CD14-positive monocyte (primary cell): ENCODE measurements around the gene CAPN3. TPM values are rescaled to one million over a fixed set of nuclear protein-coding genes. Genes with fewer than 3 reads are reported as not detected.
"Not testable (repeated sequence)": the region's sequence is repeated elsewhere in the genome, so short reads cannot be mapped to it uniquely, and the experiment has no call there.

ENCODE experiments used
- DNase-seq, 3 donors: peaks; one replicate each; pipeline ENCODE4 v3.0.0-alpha.2; 2011 to 2022
- H2AFZ ChIP-seq: 2 replicates; pipeline ENCODE4 v1.6.0; 2012; ENCODE audit warnings: mild to moderate bottlenecking, low read depth, low read length, inconsistent platforms; ENCODE audit not compliant: insufficient read depth, poor library complexity, severe bottlenecking
- H3K27ac ChIP-seq, 2 donors: 1 replicate in 1 of 2; 2 replicates in 1 of 2; pipeline ENCODE4 v1.5.1; 2012 to 2013; ENCODE audit warnings: low read length in 2 of 2, control low read depth in 1 of 2, inconsistent platforms in 1 of 2, low read depth in 1 of 2, mild to moderate bottlenecking in 1 of 2
- H3K27me3 ChIP-seq, 2 donors: one replicate each; pipeline versions ENCODE4 v1.6.0 to v1.6.1; 2011 to 2013; ENCODE audit warnings: low read length in 2 of 2; ENCODE audit not compliant: control insufficient read depth in 2 of 2, insufficient read depth in 2 of 2
- H3K36me3 ChIP-seq, 2 donors: replicated peaks in 1 of 2; 1 replicate in 1 of 2; 2 replicates in 1 of 2; pipeline versions ENCODE4 v1.5.1 to v1.6.1; 2012 to 2013; ENCODE audit warnings: low read length in 2 of 2, control low read depth in 1 of 2, inconsistent platforms in 1 of 2, mild to moderate bottlenecking in 1 of 2; ENCODE audit not compliant: insufficient read depth in 2 of 2, control insufficient read depth in 1 of 2
- H3K4me1 ChIP-seq, 2 donors: 1 replicate in 1 of 2; 2 replicates in 1 of 2; pipeline versions ENCODE4 v1.5.1 to v1.6.1; 2012 to 2013; ENCODE audit warnings: low read length in 2 of 2, control low read depth in 1 of 2, inconsistent platforms in 1 of 2, mild to moderate bottlenecking in 1 of 2, moderate library complexity in 1 of 2; ENCODE audit not compliant: insufficient read depth in 2 of 2, control insufficient read depth in 1 of 2
- H3K4me2 ChIP-seq: replicated peaks from 2 replicates; pipeline ENCODE3; 2012; ENCODE audit warnings: low read length, moderate library complexity, mild to moderate bottlenecking; ENCODE audit not compliant: poor library complexity, severe bottlenecking; ENCODE audit errors: extremely low read depth
- H3K4me3 ChIP-seq, 3 experiments: fragments of 200-600 bp in 1 of 3; sonication (generic) in 1 of 3; replicated peaks in 1 of 3; 1 replicate in 2 of 3; 2 replicates in 1 of 3; pipeline ENCODE4 v1.5.1; 2011 to 2013; ENCODE audit warnings: low read length in 3 of 3, mild to moderate bottlenecking in 3 of 3, control low read depth in 2 of 3, low read depth in 2 of 3, inconsistent platforms in 1 of 3, moderate library complexity in 1 of 3
- H3K79me2 ChIP-seq: 2 replicates; pipeline ENCODE4 v1.6.0; 2012; ENCODE audit warnings: mild to moderate bottlenecking, control low read depth, inconsistent platforms, low read length, moderate library complexity; ENCODE audit not compliant: insufficient read depth
- H3K9ac ChIP-seq: 2 replicates; pipeline ENCODE4 v1.6.0; 2017; ENCODE audit warnings: low read length, mild to moderate bottlenecking; ENCODE audit not compliant: insufficient read depth, poor library complexity, severe bottlenecking
- H3K9me3 ChIP-seq, 2 donors: replicated peaks in 1 of 2; 1 replicate in 1 of 2; 2 replicates in 1 of 2; pipeline versions ENCODE4 v1.5.1 to v1.6.1; 2012 to 2013; ENCODE audit warnings: low read length in 2 of 2, control low read depth in 1 of 2; ENCODE audit not compliant: control insufficient read depth in 1 of 2, insufficient read depth in 1 of 2
- H4K20me1 ChIP-seq: 2 replicates; pipeline ENCODE4 v1.6.0; 2012; ENCODE audit warnings: mild to moderate bottlenecking, low read length, control low read depth, moderate library complexity; ENCODE audit not compliant: insufficient read depth
- H3K27ac Mint-ChIP-seq, 7 donors: one replicate each; pipeline ENCODE4 v1.8.0; 2020; ENCODE audit warnings: mild to moderate bottlenecking in 7 of 7, mixed read lengths in 7 of 7, moderate library complexity in 6 of 7, inconsistent platforms in 2 of 7
- H3K27me3 Mint-ChIP-seq, 3 donors: one replicate each; pipeline ENCODE4 v1.8.0; 2021 to 2022; ENCODE audit warnings: low read depth in 3 of 3, mild to moderate bottlenecking in 3 of 3, mixed read lengths in 3 of 3, moderate library complexity in 3 of 3, inconsistent platforms in 1 of 3
- H3K36me3 Mint-ChIP-seq, 2 donors: one replicate each; pipeline ENCODE4 v1.8.0; 2020; ENCODE audit warnings: mixed read lengths in 2 of 2, inconsistent platforms in 1 of 2, mild to moderate bottlenecking in 1 of 2
- H3K4me1 Mint-ChIP-seq: one replicate; pipeline ENCODE4 v1.8.0; 2020; ENCODE audit warnings: mild to moderate bottlenecking, mixed read lengths
- H3K4me3 Mint-ChIP-seq, 2 donors: one replicate each; pipeline ENCODE4 v1.8.0; 2020; ENCODE audit warnings: mild to moderate bottlenecking in 2 of 2, mixed read lengths in 2 of 2, moderate library complexity in 1 of 2
- H3K9me3 Mint-ChIP-seq, 7 donors: one replicate each; pipeline ENCODE4 v1.8.0; 2020 to 2022; ENCODE audit warnings: mixed read lengths in 7 of 7, mild to moderate bottlenecking in 6 of 7, moderate library complexity in 6 of 7, inconsistent platforms in 2 of 7
- WGBS: methylation state at CpG from one replicate; pipeline ENCODE4 v1.1.5; 2013; ENCODE audit warnings: missing lambda C conversion rate; ENCODE audit not compliant: insufficient coverage; 5-methylcytosine and 5-hydroxymethylcytosine counted together
- intact Hi-C, 2 donors: fragments of 100-400 bp; cut with micrococcal nuclease; formaldehyde crosslinking; loops; one replicate each; pipeline versions ENCODE4 v1.15.0 to v1.15.1; 2023
- polyA plus RNA-seq, 3 donors: library from polyadenylated mRNA; depleted of rRNA in 1 of 3; unstranded in 2 of 3; stranded (reverse) in 1 of 3; fragments of 300-500 nt in 2 of 3; fragments of >200 nt in 1 of 3; fragmentation: Illumina TruSeq in 2 of 3; gene quantifications; 1 replicate in 2 of 3; 2 replicates in 1 of 3; pipeline ENCODE4 v1.2.3, GENCODE V29; 2012 to 2021
- TF ChIP-seq, protein P1 (sequence below): fragments of 200-600 bp; IDR thresholded peaks from one replicate; pipeline ENCODE4 v1.8.0; 2022; ENCODE audit warnings: antibody characterized with exemption, mild to moderate bottlenecking

CAPN3 gene
- polyA plus RNA-seq, 3 donors, result 2.9 to 76.5 (median 3.6) TPM

DNA sequence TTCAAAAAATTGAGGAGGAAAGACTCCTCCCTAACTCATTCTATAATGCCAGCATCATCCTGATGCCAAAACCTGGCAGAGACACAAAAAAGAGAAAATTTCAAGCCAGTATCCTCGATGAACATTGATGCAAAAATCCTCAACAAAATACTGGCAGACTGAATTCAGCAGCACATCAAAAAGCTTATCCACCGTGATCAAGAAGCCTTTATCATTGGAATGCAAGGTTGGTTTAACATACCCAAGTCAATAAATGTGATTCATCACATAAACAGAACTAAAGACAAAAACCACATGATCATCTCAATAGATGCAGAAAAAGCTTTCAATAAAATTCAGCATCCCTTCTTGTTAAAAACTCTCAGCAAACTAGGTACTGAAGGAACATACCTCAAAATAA, 24.2 kb upstream of the CAPN3 start:
- H3K36me3 ChIP-seq, result peaks cover 27 to 57% of the 10 kb centered on the region in 2 donors
- H3K4me3 Mint-ChIP-seq, result no peak overlapping the region
- H3K9me3 ChIP-seq, result peaks cover 6 to 17% of the 10 kb centered on the region in 2 donors
- peaks cover 12 to 19% (median 14%) of the 10 kb centered on the region in 7 donors for H3K9me3 Mint-ChIP-seq
- H3K36me3 Mint-ChIP-seq, result peaks cover 41 to 54% of the 10 kb centered on the region in 2 donors
- H3K27ac ChIP-seq, result no peak overlapping the region
- intact Hi-C loops, result no loop called here
- H3K4me2 ChIP-seq, result no peak overlapping the region
- no peak overlapping the region for H3K27ac Mint-ChIP-seq
- no peaks in the 10 kb centered on the region for H4K20me1 ChIP-seq
- WGBS, result 100% methylated on average over 2 of the region's 2 CpGs
- no peaks in the 10 kb centered on the region for H3K27me3 ChIP-seq
- peaks cover 0 to 1% (median 0%) of the 10 kb centered on the region in 3 donors for H3K27me3 Mint-ChIP-seq
- H3K79me2 ChIP-seq, result no peaks in the 10 kb centered on the region
- no peaks in the 10 kb centered on the region for H3K4me1 ChIP-seq
- H3K4me3 ChIP-seq, result no peak overlapping the region
- H3K4me1 Mint-ChIP-seq, result no peaks in the 10 kb centered on the region
- DNase-seq, result no peak
- TF ChIP-seq, protein P1, sequence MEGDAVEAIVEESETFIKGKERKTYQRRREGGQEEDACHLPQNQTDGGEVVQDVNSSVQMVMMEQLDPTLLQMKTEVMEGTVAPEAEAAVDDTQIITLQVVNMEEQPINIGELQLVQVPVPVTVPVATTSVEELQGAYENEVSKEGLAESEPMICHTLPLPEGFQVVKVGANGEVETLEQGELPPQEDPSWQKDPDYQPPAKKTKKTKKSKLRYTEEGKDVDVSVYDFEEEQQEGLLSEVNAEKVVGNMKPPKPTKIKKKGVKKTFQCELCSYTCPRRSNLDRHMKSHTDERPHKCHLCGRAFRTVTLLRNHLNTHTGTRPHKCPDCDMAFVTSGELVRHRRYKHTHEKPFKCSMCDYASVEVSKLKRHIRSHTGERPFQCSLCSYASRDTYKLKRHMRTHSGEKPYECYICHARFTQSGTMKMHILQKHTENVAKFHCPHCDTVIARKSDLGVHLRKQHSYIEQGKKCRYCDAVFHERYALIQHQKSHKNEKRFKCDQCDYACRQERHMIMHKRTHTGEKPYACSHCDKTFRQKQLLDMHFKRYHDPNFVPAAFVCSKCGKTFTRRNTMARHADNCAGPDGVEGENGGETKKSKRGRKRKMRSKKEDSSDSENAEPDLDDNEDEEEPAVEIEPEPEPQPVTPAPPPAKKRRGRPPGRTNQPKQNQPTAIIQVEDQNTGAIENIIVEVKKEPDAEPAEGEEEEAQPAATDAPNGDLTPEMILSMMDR, result no peak
- H3K9ac ChIP-seq, result no peak overlapping the region
- H2AFZ ChIP-seq, result no peak overlapping the region

DNA sequence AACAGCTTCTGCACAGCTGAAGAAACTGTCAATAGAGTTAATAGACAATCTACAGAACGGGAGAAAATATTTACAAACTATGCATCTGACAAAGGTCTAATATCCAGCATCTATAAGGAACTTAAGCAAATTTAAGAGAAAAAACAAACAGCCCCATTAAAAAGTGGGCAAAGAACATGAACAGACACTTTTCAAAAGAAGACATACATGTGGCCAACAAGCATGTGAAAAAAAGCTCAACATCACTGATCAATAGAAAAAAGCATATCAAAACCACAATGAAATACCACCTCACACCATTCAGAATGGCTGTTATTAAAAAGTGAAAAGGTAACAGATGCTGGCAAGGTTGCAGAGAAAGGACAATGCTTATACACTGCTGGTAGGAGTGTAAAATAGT, 22.7 kb upstream of the CAPN3 start:
- H3K4me3 Mint-ChIP-seq, intact Hi-C loops: not testable (repeated sequence)
- H3K9me3 Mint-ChIP-seq, result peaks cover 10 to 19% (median 14%) of the 10 kb centered on the region in 7 donors

DNA sequence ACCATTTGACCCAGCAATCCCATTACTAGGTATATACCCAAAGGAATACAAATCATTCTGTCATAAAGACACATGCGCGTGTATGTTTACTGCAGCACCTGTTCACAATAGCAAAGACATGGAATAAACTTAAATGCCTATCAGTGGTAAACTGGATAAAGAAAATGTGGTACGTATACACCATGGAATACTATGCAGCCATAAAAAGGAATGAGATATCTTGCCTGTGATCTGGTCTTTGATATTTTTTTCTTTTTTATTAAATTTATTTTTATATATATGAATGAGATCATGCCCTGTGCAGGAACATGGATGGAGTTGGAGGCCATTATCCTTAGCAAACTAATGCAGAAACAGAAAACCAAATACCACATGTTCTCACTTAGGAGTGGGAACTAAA, 22.2 kb upstream of the CAPN3 start:
- H3K36me3 ChIP-seq, result peaks cover 25 to 49% of the 10 kb centered on the region in 2 donors
- H3K4me2 ChIP-seq, DNase-seq, H2AFZ ChIP-seq, H3K27ac Mint-ChIP-seq, H3K4me3 Mint-ChIP-seq, H3K27me3 Mint-ChIP-seq, H3K4me3 ChIP-seq, intact Hi-C loops, H3K27ac ChIP-seq, H3K4me1 Mint-ChIP-seq, H3K9ac ChIP-seq, H4K20me1 ChIP-seq, H3K4me1 ChIP-seq, H3K79me2 ChIP-seq, H3K27me3 ChIP-seq: not testable (repeated sequence)
- Mint-ChIP-seq H3K9me3 (peaks cover 10 to 19% (median 14%) of the 10 kb centered on the region in 7 donors), H3K36me3 (peaks cover 40 to 54% of the 10 kb centered on the region in 2 donors)
- peaks cover 6 to 17% of the 10 kb centered on the region in 2 donors for H3K9me3 ChIP-seq
- WGBS, result no CpG with 5 or more reads among the region's 3 CpGs

More for the DNA sequence above, 22.7 kb upstream of the CAPN3 start:
- not testable (repeated sequence) for H3K27me3 Mint-ChIP-seq, H2AFZ ChIP-seq, H3K9ac ChIP-seq, H4K20me1 ChIP-seq, H3K4me1 ChIP-seq, H3K79me2 ChIP-seq, DNase-seq, H3K27ac Mint-ChIP-seq, H3K4me3 ChIP-seq, H3K27ac ChIP-seq, H3K4me2 ChIP-seq, H3K4me1 Mint-ChIP-seq, H3K27me3 ChIP-seq
- H3K9me3 ChIP-seq, result peaks cover 6 to 17% of the 10 kb centered on the region in 2 donors
- peaks cover 38 to 51% of the 10 kb centered on the region in 2 donors for H3K36me3 Mint-ChIP-seq
- WGBS, result no CpG with 5 or more reads among the region's 1 CpG
- H3K36me3 ChIP-seq, result peaks cover 22 to 49% of the 10 kb centered on the region in 2 donors
